Kidney (tissue), 14 donors: ENCODE results near the gene C4orf50. TPM values are rescaled to one million over a fixed set of nuclear protein-coding genes. Genes with fewer than 3 reads are reported as not detected.

Source experiments
- DNase-seq, 5 donors: peaks; one replicate each; pipeline ENCODE4 v3.0.0-alpha.2; 2013 to 2020
- FAIRE-seq: peaks from 2 replicates; lab custom pipeline; 2012; peaks lifted over from hg19 to GRCh38; lab: Jason Lieb, UNC
- H3K27ac ChIP-seq, 2 donors: one replicate each; pipeline ENCODE4 v1.7.0; 2013; ENCODE audit warnings: low read depth in 2 of 2, low read length in 2 of 2, inconsistent platforms in 1 of 2
- H3K27me3 ChIP-seq: one replicate; pipeline ENCODE4 v1.7.1; 2013; ENCODE audit warnings: low read length, inconsistent platforms; ENCODE audit not compliant: control insufficient read depth, insufficient read depth
- H3K36me3 ChIP-seq, 3 donors: one replicate each; pipeline versions ENCODE4 v1.7.0 to v1.7.1; 2013; ENCODE audit warnings: low read length in 3 of 3, control low read depth in 1 of 3, inconsistent platforms in 1 of 3; ENCODE audit not compliant: insufficient read depth in 3 of 3, control insufficient read depth in 2 of 3
- H3K4me1 ChIP-seq, 3 donors: one replicate each; pipeline versions ENCODE4 v1.7.0 to v1.7.1; 2013; ENCODE audit warnings: low read length in 3 of 3, inconsistent platforms in 1 of 3, low read depth in 1 of 3; ENCODE audit not compliant: control insufficient read depth in 2 of 3, insufficient read depth in 2 of 3
- H3K4me3 ChIP-seq, 3 donors: one replicate each; pipeline versions ENCODE4 v1.7.0 to v1.8.1; 2013; ENCODE audit warnings: low read length in 3 of 3, control low read depth in 1 of 3, inconsistent platforms in 1 of 3
- H3K9ac ChIP-seq, 3 donors: one replicate each; pipeline versions ENCODE4 v1.7.0 to v1.7.1; 2013; ENCODE audit warnings: low read length in 3 of 3, control low read depth in 1 of 3, inconsistent platforms in 1 of 3
- H3K9me3 ChIP-seq, 3 donors: one replicate each; pipeline versions ENCODE4 v1.7.0 to v1.7.1; 2013; ENCODE audit warnings: low read length in 3 of 3, control low read depth in 1 of 3, inconsistent platforms in 1 of 3; ENCODE audit not compliant: control insufficient read depth in 2 of 3, insufficient read depth in 1 of 3
- intact Hi-C: fragments of 100-400 bp; cut with DNase I; formaldehyde crosslinking; loops from one replicate; pipeline ENCODE4 v1.11.1; 2022
- polyA plus RNA-seq: library from polyadenylated mRNA; stranded (reverse); fragments of 350-450 nt; fragmentation: Illumina TruSeq; extraction: RNeasy Lipid Tissue Mini Kit (QIAGEN cat#74804); gene quantifications from one replicate; pipeline ENCODE4 v1.2.3, GENCODE V29; 2014; ENCODE audit warnings: low read depth, low replicate concordance; ENCODE audit not compliant: insufficient read depth
- total RNA-seq: library from RNA; stranded (reverse); fragmentation: NEBNext Ultra II Directional; extraction: Animal tissue kit (Norgen Biotek cat#: 25700); gene quantifications from one replicate; pipeline ENCODE4 v1.2.1, GENCODE V29; 2021
- TF ChIP-seq, protein P1 (sequence below): IDR thresholded peaks from 3 replicates; pipeline ENCODE4 v1.5.1; 2012; ENCODE audit warnings: mild to moderate bottlenecking, moderate library complexity, borderline replicate concordance; ENCODE audit not compliant: insufficient read depth; ENCODE audit errors: extremely low read depth
- donor health status: control.
- donor health status: control.
- donor health status: control.
- donor health status: control.
- donor health status: control.
- donor health status: DM: yes; HTN: yes; CAD: no.
- donor health status: Normal renal cell carcinoma (clear cell type).

C4orf50 gene
- total and polyA plus RNA-seq, 2 donors from 2014 or later: 0.16 TPM; not detected in 1

DNA sequence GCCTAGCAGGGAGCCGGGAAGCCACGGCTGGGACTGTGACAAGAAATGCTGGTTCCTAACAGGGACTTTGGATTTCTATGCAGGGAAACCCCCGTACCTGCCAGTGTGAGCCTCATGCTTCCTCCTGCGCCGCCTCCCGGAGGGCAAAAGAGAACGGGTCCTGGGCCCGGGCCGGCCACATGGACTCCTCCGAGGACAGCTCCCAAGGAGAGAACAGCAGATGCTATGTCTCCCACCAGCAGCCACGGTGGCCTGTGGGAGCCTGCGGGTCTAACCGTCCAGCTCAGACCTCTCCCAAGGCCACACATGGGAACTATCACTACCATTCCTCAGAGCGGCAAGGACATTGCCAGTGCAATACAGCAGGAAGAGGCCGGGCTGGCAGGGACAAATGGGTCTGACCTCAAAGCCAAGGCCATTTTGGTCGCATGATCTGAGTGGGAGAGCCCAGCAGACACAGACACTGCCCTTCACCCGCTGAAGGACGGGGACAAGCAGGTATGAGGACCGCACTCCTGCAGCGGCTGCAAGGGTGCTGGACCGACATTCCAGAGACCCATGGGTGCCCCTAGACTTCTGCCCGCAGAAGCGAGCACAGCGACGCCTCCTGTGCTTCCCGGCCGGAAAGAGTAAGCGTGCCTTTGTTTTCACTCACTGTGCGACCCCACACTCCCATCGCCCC is 4.5 kb upstream of the C4orf50 start:
- Histone ChIP-seq H3K4me1 (no peaks in the 10 kb centered on the region), H3K9ac (no peak overlapping the region), H3K4me3 (no peak overlapping the region), H3K27ac (no peak overlapping the region), H3K27me3 (no peaks in the 10 kb centered on the region), H3K36me3 (no peaks in the 10 kb centered on the region), H3K9me3 (no peaks in the 10 kb centered on the region)
- intact Hi-C loops: no loop called here
- FAIRE-seq (no peak), DNase-seq (peak in 1 of 5 donors; percentile 70)
- TF ChIP-seq, protein P1, sequence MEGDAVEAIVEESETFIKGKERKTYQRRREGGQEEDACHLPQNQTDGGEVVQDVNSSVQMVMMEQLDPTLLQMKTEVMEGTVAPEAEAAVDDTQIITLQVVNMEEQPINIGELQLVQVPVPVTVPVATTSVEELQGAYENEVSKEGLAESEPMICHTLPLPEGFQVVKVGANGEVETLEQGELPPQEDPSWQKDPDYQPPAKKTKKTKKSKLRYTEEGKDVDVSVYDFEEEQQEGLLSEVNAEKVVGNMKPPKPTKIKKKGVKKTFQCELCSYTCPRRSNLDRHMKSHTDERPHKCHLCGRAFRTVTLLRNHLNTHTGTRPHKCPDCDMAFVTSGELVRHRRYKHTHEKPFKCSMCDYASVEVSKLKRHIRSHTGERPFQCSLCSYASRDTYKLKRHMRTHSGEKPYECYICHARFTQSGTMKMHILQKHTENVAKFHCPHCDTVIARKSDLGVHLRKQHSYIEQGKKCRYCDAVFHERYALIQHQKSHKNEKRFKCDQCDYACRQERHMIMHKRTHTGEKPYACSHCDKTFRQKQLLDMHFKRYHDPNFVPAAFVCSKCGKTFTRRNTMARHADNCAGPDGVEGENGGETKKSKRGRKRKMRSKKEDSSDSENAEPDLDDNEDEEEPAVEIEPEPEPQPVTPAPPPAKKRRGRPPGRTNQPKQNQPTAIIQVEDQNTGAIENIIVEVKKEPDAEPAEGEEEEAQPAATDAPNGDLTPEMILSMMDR: no peak

GRCh38 chr4:6021831-6022606 is 3.8 kb upstream of the C4orf50 start:
- no peak for FAIRE-seq

GRCh38 chr4:6020613-6021012 is 2.4 kb upstream of the C4orf50 start:
- no peaks in the 10 kb centered on the region for H3K27me3 ChIP-seq
- H3K36me3 ChIP-seq: no peaks in the 10 kb centered on the region
- H3K9ac ChIP-seq: no peak overlapping the region
- no peak for FAIRE-seq
- H3K4me3 ChIP-seq: no peak overlapping the region
- DNase-seq: peak in 1 of 5 donors; percentile 41
- no peaks in the 10 kb centered on the region for H3K9me3 ChIP-seq
- TF ChIP-seq, protein P1: no peak
- intact Hi-C loops: no loop called here
- H3K27ac ChIP-seq: no peak overlapping the region
- no peaks in the 10 kb centered on the region for H3K4me1 ChIP-seq

More at GRCh38 chr4:6021831-6022606, 3.8 kb upstream of the C4orf50 start:
- DNase-seq: peak in 1 of 5 donors; percentile 37
- Histone ChIP-seq H3K9me3 (no peaks in the 10 kb centered on the region), H3K27ac (no peak overlapping the region), H3K36me3 (no peaks in the 10 kb centered on the region), H3K4me3 (no peak overlapping the region), H3K4me1 (no peaks in the 10 kb centered on the region), H3K27me3 (no peaks in the 10 kb centered on the region), H3K9ac (no peak overlapping the region)
- TF ChIP-seq, protein P1: no peak
- intact Hi-C loops: no loop called here
